ENCODE results near the gene PCDH9.

The PCDH9 gene

GRCh38 chr13:66556306-66556705, 673.8 kb downstream of the PCDH9 start:
- Histone ChIP-seq H3K4me1 (ENCODE audit: insufficient read depth, low read length, poor library complexity, severe bottlenecking) (no peaks in the 10 kb centered on the region), H3K4me2 (ENCODE audit: low read depth, low read length, poor library complexity, severe bottlenecking) (no peak overlapping the region), H3K27me3 (ENCODE audit: insufficient read depth, low read length, poor library complexity, severe bottlenecking) (no peaks in the 10 kb centered on the region), H3K36me3 (ENCODE audit: insufficient read depth, low read length) (no peaks in the 10 kb centered on the region), H3K9me2 (replicated peaks; ENCODE audit: low read depth, low read length) (no peaks in the 10 kb centered on the region), H3K79me2 (ENCODE audit: insufficient read depth, low read length) (no peaks in the 10 kb centered on the region), H3F3A (ENCODE audit: low read depth) (no peaks in the 10 kb centered on the region), H2AFZ (ENCODE audit: low read length) (no peak overlapping the region), H4K20me1 (ENCODE audit: insufficient read depth, low read length, poor library complexity, severe bottlenecking) (no peaks in the 10 kb centered on the region), H3K9ac (ENCODE audit: low read depth, low read length, poor library complexity, severe bottlenecking) (no peak overlapping the region), H3K4me3 (ENCODE audit: low read length, poor library complexity, severe bottlenecking) (no peak overlapping the region), H3K9me3 (ENCODE audit: insufficient read depth, low read depth, low read length) (no peaks in the 10 kb centered on the region)
- TF ChIP-seq CTCF (conservative IDR thresholded peaks at IDR 0.05; ENCODE audit: low read length) (no peak), EZH2phosphoT487 (IDR thresholded peaks at IDR 0.05; ENCODE audit: borderline replicate concordance) (no peak)

- H3K4me1 ChIP-seq (ENCODE audit: insufficient read depth, low read length, poor library complexity, severe bottlenecking), result no peaks in the 10 kb centered on the region
Observed at GRCh38 chr13:66553391-66553790, 676.7 kb downstream of the PCDH9 start.

GRCh38 chr13:66551128-66551527, 679.0 kb downstream of the PCDH9 start:
- no peaks in the 10 kb centered on the region for H4K20me1 ChIP-seq (ENCODE audit: insufficient read depth, low read length, poor library complexity, severe bottlenecking)
- H3K9me3 ChIP-seq (ENCODE audit: insufficient read depth, low read depth, low read length), result no peaks in the 10 kb centered on the region
- H3K4me2 ChIP-seq (ENCODE audit: low read depth, low read length, poor library complexity, severe bottlenecking), result no peak overlapping the region
- H3K9me2 ChIP-seq (replicated peaks; ENCODE audit: low read depth, low read length), result no peaks in the 10 kb centered on the region
- TF ChIP-seq CTCF (conservative IDR thresholded peaks at IDR 0.05; ENCODE audit: low read length) (no peak), EZH2phosphoT487 (IDR thresholded peaks at IDR 0.05; ENCODE audit: borderline replicate concordance) (no peak)
- no peaks in the 10 kb centered on the region for H3K79me2 ChIP-seq (ENCODE audit: insufficient read depth, low read length)
- H3K4me3 ChIP-seq (ENCODE audit: low read length, poor library complexity, severe bottlenecking), result no peak overlapping the region
- no peak overlapping the region for H2AFZ ChIP-seq (ENCODE audit: low read length)
- H3K4me1 ChIP-seq (ENCODE audit: insufficient read depth, low read length, poor library complexity, severe bottlenecking), result no peaks in the 10 kb centered on the region
- H3K9ac ChIP-seq (ENCODE audit: low read depth, low read length, poor library complexity, severe bottlenecking), result no peak overlapping the region
- H3F3A ChIP-seq (ENCODE audit: low read depth), result no peaks in the 10 kb centered on the region
- no peaks in the 10 kb centered on the region for H3K27me3 ChIP-seq (ENCODE audit: insufficient read depth, low read length, poor library complexity, severe bottlenecking)
- H3K36me3 ChIP-seq (ENCODE audit: insufficient read depth, low read length), result no peaks in the 10 kb centered on the region

More at GRCh38 chr13:66553391-66553790, 676.7 kb downstream of the PCDH9 start:
- H3K36me3 ChIP-seq (ENCODE audit: insufficient read depth, low read length), result no peaks in the 10 kb centered on the region
- H2AFZ ChIP-seq (ENCODE audit: low read length), result no peak overlapping the region
- H3K9me3 ChIP-seq (ENCODE audit: insufficient read depth, low read depth, low read length), result no peaks in the 10 kb centered on the region
- no peak overlapping the region for H3K4me3 ChIP-seq (ENCODE audit: low read length, poor library complexity, severe bottlenecking)
- H3K79me2 ChIP-seq (ENCODE audit: insufficient read depth, low read length), result no peaks in the 10 kb centered on the region
- no peaks in the 10 kb centered on the region for H3K9me2 ChIP-seq (replicated peaks; ENCODE audit: low read depth, low read length)
- no peaks in the 10 kb centered on the region for H3K27me3 ChIP-seq (ENCODE audit: insufficient read depth, low read length, poor library complexity, severe bottlenecking)
- H3K9ac ChIP-seq (ENCODE audit: low read depth, low read length, poor library complexity, severe bottlenecking), result no peak overlapping the region
- no peak overlapping the region for H3K4me2 ChIP-seq (ENCODE audit: low read depth, low read length, poor library complexity, severe bottlenecking)
- H3F3A ChIP-seq (ENCODE audit: low read depth), result no peaks in the 10 kb centered on the region
- TF ChIP-seq EZH2phosphoT487 (IDR thresholded peaks at IDR 0.05; ENCODE audit: borderline replicate concordance) (no peak), CTCF (conservative IDR thresholded peaks at IDR 0.05; ENCODE audit: low read length) (no peak)
- no peaks in the 10 kb centered on the region for H4K20me1 ChIP-seq (ENCODE audit: insufficient read depth, low read length, poor library complexity, severe bottlenecking)

Measured in Loucy (cell line).